GM23338 (cell line): ENCODE measurements around the gene NCS1. TPM values are rescaled to one million over a fixed set of nuclear protein-coding genes. Genes with fewer than 3 reads are reported as not detected.

Experiments used
- ATAC-seq: fragments of 200-7000 bp; cut with Tn5 transposase; 3 replicates; pipeline ENCODE4 v1.9.1; 2020
- DNase-seq: peaks from one replicate; pipeline ENCODE4 v3.0.0-alpha.2; 2015; ENCODE audit warnings: low spot score
- H2AFZ ChIP-seq: fragments of 200-600 bp; sonication (generic); 2 replicates; pipeline ENCODE4 v1.8.0; 2016; ENCODE audit warnings: antibody characterized with exemption, mild to moderate bottlenecking, moderate library complexity
- H3F3A ChIP-seq: fragments of 200-600 bp; sonication (generic); replicated peaks from 2 replicates; pipeline ENCODE4 v1.8.0; 2017; ENCODE audit warnings: antibody characterized with exemption, mixed run types, low read depth
- H3K27ac ChIP-seq: fragments of 200-600 bp; sonication (generic); 2 replicates; pipeline ENCODE4 v1.6.1; 2016; ENCODE audit warnings: low read depth
- H3K27me3 ChIP-seq: fragments of 200-600 bp; sonication (generic); 2 replicates; pipeline ENCODE4 v1.8.0; 2016; ENCODE audit warnings: mild to moderate bottlenecking, mixed run types, moderate library complexity; ENCODE audit not compliant: insufficient read depth
- H3K36me3 ChIP-seq: fragments of 200-600 bp; sonication (generic); 2 replicates; pipeline ENCODE4 v1.8.0; 2016; ENCODE audit warnings: mild to moderate bottlenecking; ENCODE audit not compliant: insufficient read depth
- H3K4me1 ChIP-seq: fragments of 200-600 bp; sonication (generic); 2 replicates; pipeline ENCODE4 v1.8.0; 2016; ENCODE audit warnings: mild to moderate bottlenecking, moderate library complexity; ENCODE audit not compliant: insufficient read depth
- H3K4me2 ChIP-seq: fragments of 200-600 bp; sonication (generic); 2 replicates; pipeline ENCODE4 v1.7.1; 2017; ENCODE audit warnings: mixed run types
- H3K4me3 ChIP-seq: fragments of 200-600 bp; sonication (generic); 2 replicates; pipeline ENCODE4 v1.6.1; 2016; ENCODE audit warnings: mixed run types
- H3K79me2 ChIP-seq: fragments of 200-600 bp; sonication (generic); replicated peaks from 2 replicates; pipeline ENCODE4 v1.8.0; 2017; ENCODE audit warnings: mild to moderate bottlenecking; ENCODE audit not compliant: insufficient read depth
- H3K9me2 ChIP-seq: fragments of 200-600 bp; sonication (generic); 2 replicates; pipeline ENCODE4 v1.8.0; 2017; ENCODE audit not compliant: insufficient read depth
- H4K20me1 ChIP-seq: fragments of 200-600 bp; sonication (generic); replicated peaks from 2 replicates; pipeline ENCODE4 v1.8.0; 2017; ENCODE audit warnings: mild to moderate bottlenecking; ENCODE audit not compliant: insufficient read depth
- H3K27ac Mint-ChIP-seq: 2 replicates; pipeline ENCODE4 v1.8.0; 2020; ENCODE audit warnings: inconsistent platforms, mild to moderate bottlenecking, moderate library complexity, mixed read lengths
- H3K27me3 Mint-ChIP-seq: 3 replicates; pipeline ENCODE4 v1.8.0; 2022; ENCODE audit warnings: low read depth, mild to moderate bottlenecking, moderate library complexity, mixed read lengths, inconsistent platforms; ENCODE audit not compliant: insufficient read depth, poor library complexity
- H3K36me3 Mint-ChIP-seq: 3 replicates; pipeline ENCODE4 v1.8.0; 2021; ENCODE audit warnings: low read depth, mild to moderate bottlenecking, inconsistent platforms, moderate library complexity, mixed read lengths
- H3K4me1 Mint-ChIP-seq: 3 replicates; pipeline ENCODE4 v1.8.0; 2020; ENCODE audit warnings: mild to moderate bottlenecking, inconsistent platforms, mixed read lengths
- H3K4me3 Mint-ChIP-seq: 3 replicates; pipeline ENCODE4 v1.8.0; 2021; ENCODE audit warnings: moderate library complexity, mild to moderate bottlenecking, inconsistent platforms, mixed read lengths
- H3K9me3 Mint-ChIP-seq: 3 replicates; pipeline ENCODE4 v1.8.0; 2020; ENCODE audit warnings: moderate library complexity, mild to moderate bottlenecking, inconsistent platforms, mixed read lengths
- CREB1 ChIP-seq: fragments of 250-450 bp; sonication (Bioruptor Pico); IDR thresholded peaks from 2 replicates; pipeline ENCODE4 v1.5.0; 2020; ENCODE audit warnings: low read depth, mild to moderate bottlenecking, moderate library complexity
- CTCF ChIP-seq, 2 experiments: fragments of 200-600 bp in 1 of 2; sonication (generic) in 1 of 2; conservative IDR thresholded peaks; 2 replicates each; pipeline versions ENCODE4 v1.5.1 to v1.6.1; 2016 to 2017; ENCODE audit warnings: antibody characterized with exemption in 2 of 2, low read depth in 2 of 2, mild to moderate bottlenecking in 2 of 2, moderate library complexity in 1 of 2
- ETS1 ChIP-seq: IDR thresholded peaks from 2 replicates; pipeline ENCODE4 v1.6.1; 2016; ENCODE audit warnings: antibody characterized with exemption
- EZH2 ChIP-seq: fragments of 200-600 bp; sonication (generic); IDR thresholded peaks from one replicate; pipeline ENCODE4 v1.8.0; 2017; ENCODE audit warnings: antibody characterized with exemption, mild to moderate bottlenecking, low read depth; ENCODE audit not compliant: unreplicated experiment
- EZH2phosphoT487 ChIP-seq: fragments of 200-600 bp; sonication (generic); IDR thresholded peaks from one replicate; pipeline ENCODE4 v1.8.1; 2018; ENCODE audit warnings: antibody characterized with exemption; ENCODE audit not compliant: unreplicated experiment
- JUNB ChIP-seq: IDR thresholded peaks from one replicate; pipeline ENCODE4 v1.6.1; 2016; ENCODE audit warnings: antibody characterized with exemption; ENCODE audit not compliant: unreplicated experiment
- NANOG ChIP-seq: IDR thresholded peaks from 2 replicates; pipeline ENCODE4 v1.6.1; 2016; ENCODE audit warnings: antibody characterized with exemption, borderline replicate concordance
- REST ChIP-seq: IDR thresholded peaks from one replicate; pipeline ENCODE4 v1.6.1; 2018; ENCODE audit warnings: antibody characterized with exemption; ENCODE audit not compliant: unreplicated experiment
- polyA plus RNA-seq: library from polyadenylated mRNA; unstranded; fragments of >200 nt; fragmentation: Nextera tagmentation; extraction: Ambion mirVana; gene quantifications from 2 replicates; pipeline ENCODE4 v1.2.1, GENCODE V29; 2016
- total RNA-seq: library from RNA; depleted of rRNA; stranded (reverse); fragments of >200 nt; shearing (Covaris generic); gene quantifications from 2 replicates; pipeline ENCODE4 v1.2.3, GENCODE V29; 2014

The NCS1 gene
- total and polyA plus RNA-seq, 2 experiments from 2014 or later, result 8.2 to 34.3 TPM

- no peak for TF ChIP-seq EZH2phosphoT487
- TF ChIP-seq ETS1, result no peak
- TF ChIP-seq NANOG, result no peak
- no peak for TF ChIP-seq CTCF (conservative IDR thresholded peaks at IDR 0.05; ENCODE audit: low read depth in 2 of 2)
- TF ChIP-seq CREB1 (CRISPR knock-in tag), result no peak
Measured at GRCh38 chr9:130243882-130244170, 71.6 kb downstream of the NCS1 start (continued).

- H3K9me3 Mint-ChIP-seq, result no peaks in the 10 kb centered on the region
Measured at GRCh38 chr9:130244548-130245165, 72.5 kb downstream of the NCS1 start.

More at GRCh38 chr9:130244548-130245165, 72.5 kb downstream of the NCS1 start:
- Histone ChIP-seq H3K36me3 (no peaks in the 10 kb centered on the region), H3K9me2 (no peaks in the 10 kb centered on the region), H3K4me1 (no peaks in the 10 kb centered on the region), H2AFZ (no peak overlapping the region), H3K4me3 (no peak overlapping the region), H3K27ac (no peak overlapping the region), H3K27me3 (no peaks in the 10 kb centered on the region), H3F3A (no peaks in the 10 kb centered on the region), H3K79me2 (no peaks in the 10 kb centered on the region), H4K20me1 (no peaks in the 10 kb centered on the region), H3K4me2 (no peak overlapping the region)
- Mint-ChIP-seq H3K4me3 (no peak overlapping the region), H3K27me3 (peaks cover 13% of the 10 kb centered on the region), H3K27ac (no peak overlapping the region), H3K36me3 (no peaks in the 10 kb centered on the region), H3K4me1 (peaks cover 11% of the 10 kb centered on the region)
- no peak for TF ChIP-seq EZH2
- TF ChIP-seq ETS1, result no peak
- TF ChIP-seq REST, result no peak
- TF ChIP-seq JUNB, result no peak
- ATAC-seq (no peak), DNase-seq (no peak)
